DND-41 (cell line): ENCODE data around the gene ADCY2.

Experiments
- ATAC-seq: fragments of 200-7000 bp; cut with Tn5 transposase; 3 replicates; pipeline ENCODE4 v1.9.1; 2021; ENCODE audit warnings: low read depth; ENCODE audit not compliant: insufficient read depth
- DNase-seq: peaks from one replicate; pipeline ENCODE4 v3.0.0-alpha.2; 2020
- H2AFZ ChIP-seq: 2 replicates; pipeline ENCODE4 v1.6.0; 2012; ENCODE audit warnings: low read depth, low read length
- H3K27ac ChIP-seq: 2 replicates; pipeline ENCODE4 v1.5.1; 2012; ENCODE audit warnings: low read length, inconsistent platforms
- H3K27me3 ChIP-seq: fragments of 200-600 bp; sonication (generic); 2 replicates; pipeline ENCODE4 v1.6.0; 2012; ENCODE audit warnings: low read length, mild to moderate bottlenecking, inconsistent platforms; ENCODE audit not compliant: insufficient read depth, poor library complexity
- H3K36me3 ChIP-seq: 2 replicates; pipeline ENCODE4 v1.5.1; 2012; ENCODE audit warnings: low read length, inconsistent platforms; ENCODE audit not compliant: insufficient read depth
- H3K4me1 ChIP-seq: 2 replicates; pipeline ENCODE4 v1.5.1; 2012; ENCODE audit warnings: mild to moderate bottlenecking, low read length; ENCODE audit not compliant: insufficient read depth
- H3K4me2 ChIP-seq: 2 replicates; pipeline ENCODE4 v1.6.0; 2012; ENCODE audit warnings: mild to moderate bottlenecking, moderate library complexity, low read length, inconsistent platforms; ENCODE audit not compliant: insufficient read depth
- H3K4me3 ChIP-seq, 2 experiments: fragments of 200-600 bp in 1 of 2; shearing (Covaris generic) in 1 of 2; 2 replicates each; pipeline ENCODE4 v1.5.1; 2012 to 2016; ENCODE audit warnings: inconsistent platforms in 2 of 2, low read length in 2 of 2, mild to moderate bottlenecking in 2 of 2, low read depth in 1 of 2, moderate library complexity in 1 of 2
- H3K79me2 ChIP-seq: 2 replicates; pipeline ENCODE4 v1.6.0; 2012; ENCODE audit warnings: low read length, inconsistent platforms; ENCODE audit not compliant: insufficient read depth
- H3K9ac ChIP-seq: 2 replicates; pipeline ENCODE4 v1.6.0; 2012; ENCODE audit warnings: low read depth, mild to moderate bottlenecking, inconsistent platforms, low read length, moderate library complexity
- H3K9me3 ChIP-seq: 2 replicates; pipeline ENCODE4 v1.5.1; 2012; ENCODE audit warnings: low read length, moderate library complexity, mild to moderate bottlenecking, inconsistent platforms; ENCODE audit not compliant: insufficient read depth, severe bottlenecking
- H4K20me1 ChIP-seq: 2 replicates; pipeline ENCODE4 v1.6.0; 2012; ENCODE audit warnings: low read length; ENCODE audit not compliant: insufficient read depth
- CTCF ChIP-seq: IDR thresholded peaks from 2 replicates; pipeline ENCODE4 v1.5.1; 2012; ENCODE audit warnings: borderline replicate concordance, low read length, moderate library complexity, mild to moderate bottlenecking; ENCODE audit not compliant: poor library complexity, severe bottlenecking; ENCODE audit errors: extremely low read depth
- EZH2 ChIP-seq: IDR thresholded peaks from 3 replicates; pipeline ENCODE4 v1.6.1; 2012; ENCODE audit warnings: borderline replicate concordance, low read depth, mild to moderate bottlenecking, moderate library complexity, low read length, inconsistent platforms; ENCODE audit not compliant: severe bottlenecking

ADCY2 gene

GRCh38 chr5:7808998-7809397 lies 413.1 kb downstream of the ADCY2 start:
- Histone ChIP-seq H4K20me1 (no peaks in the 10 kb centered on the region), H3K27me3 (no peaks in the 10 kb centered on the region), H3K27ac (no peak overlapping the region), H3K4me1 (no peaks in the 10 kb centered on the region), H3K4me2 (no peak overlapping the region), H3K36me3 (no peaks in the 10 kb centered on the region), H3K79me2 (no peaks in the 10 kb centered on the region), H3K4me3 (no peak overlapping the region), H3K9ac (no peak overlapping the region), H2AFZ (no peak overlapping the region), H3K9me3 (no peaks in the 10 kb centered on the region)
- ATAC-seq (no peak), DNase-seq (no peak)
- no peak for TF ChIP-seq CTCF

GRCh38 chr5:7811715-7812114 lies 415.8 kb downstream of the ADCY2 start:
- Histone ChIP-seq H3K27me3 (peaks cover 4% of the 10 kb centered on the region), H2AFZ (no peak overlapping the region), H3K4me2 (no peak overlapping the region)

GRCh38 chr5:7813007-7813406 lies 417.1 kb downstream of the ADCY2 start:
- TF ChIP-seq CTCF (no peak), EZH2 (no peak)
- Histone ChIP-seq H3K27me3 (peaks cover 5% of the 10 kb centered on the region), H3K27ac (no peak overlapping the region), H3K4me3 (no peak overlapping the region), H3K36me3 (no peaks in the 10 kb centered on the region), H3K4me1 (no peaks in the 10 kb centered on the region), H3K79me2 (no peaks in the 10 kb centered on the region), H2AFZ (no peak overlapping the region), H4K20me1 (no peaks in the 10 kb centered on the region), H3K9ac (no peak overlapping the region), H3K9me3 (no peaks in the 10 kb centered on the region), H3K4me2 (no peak overlapping the region)
- ATAC-seq: no peak
- no peak for DNase-seq

More at GRCh38 chr5:7811715-7812114, 415.8 kb downstream of the ADCY2 start:
- no peaks in the 10 kb centered on the region for H3K9me3 ChIP-seq
- H3K79me2 ChIP-seq: no peaks in the 10 kb centered on the region
- TF ChIP-seq EZH2: no peak
- TF ChIP-seq CTCF: no peak
- H3K4me3 ChIP-seq: no peak overlapping the region
- H3K4me1 ChIP-seq: no peaks in the 10 kb centered on the region
- ATAC-seq (no peak), DNase-seq (no peak)
- no peak overlapping the region for H3K9ac ChIP-seq
- no peaks in the 10 kb centered on the region for H4K20me1 ChIP-seq
- no peaks in the 10 kb centered on the region for H3K36me3 ChIP-seq
- no peak overlapping the region for H3K27ac ChIP-seq

- ATAC-seq (no peak), DNase-seq (no peak)
- Histone ChIP-seq H3K9me3 (no peaks in the 10 kb centered on the region), H3K79me2 (no peaks in the 10 kb centered on the region), H3K4me2 (no peak overlapping the region), H3K4me3 (no peak overlapping the region), H3K4me1 (no peaks in the 10 kb centered on the region), H3K27ac (no peak overlapping the region), H3K36me3 (no peaks in the 10 kb centered on the region), H2AFZ (no peak overlapping the region), H3K9ac (no peak overlapping the region), H3K27me3 (peaks cover 5% of the 10 kb centered on the region), H4K20me1 (no peaks in the 10 kb centered on the region)
- TF ChIP-seq CTCF (no peak), EZH2 (no peak)
These were observed 417.6 kb downstream of the ADCY2 start for GRCh38 chr5:7813576-7813975.
